ENCODE measurements around the gene RSPH10B2.
"Not testable (repeated sequence)": the region's sequence is repeated elsewhere in the genome, so short reads cannot be mapped to it uniquely, and the experiment has no call there.

The RSPH10B2 gene

DNA sequence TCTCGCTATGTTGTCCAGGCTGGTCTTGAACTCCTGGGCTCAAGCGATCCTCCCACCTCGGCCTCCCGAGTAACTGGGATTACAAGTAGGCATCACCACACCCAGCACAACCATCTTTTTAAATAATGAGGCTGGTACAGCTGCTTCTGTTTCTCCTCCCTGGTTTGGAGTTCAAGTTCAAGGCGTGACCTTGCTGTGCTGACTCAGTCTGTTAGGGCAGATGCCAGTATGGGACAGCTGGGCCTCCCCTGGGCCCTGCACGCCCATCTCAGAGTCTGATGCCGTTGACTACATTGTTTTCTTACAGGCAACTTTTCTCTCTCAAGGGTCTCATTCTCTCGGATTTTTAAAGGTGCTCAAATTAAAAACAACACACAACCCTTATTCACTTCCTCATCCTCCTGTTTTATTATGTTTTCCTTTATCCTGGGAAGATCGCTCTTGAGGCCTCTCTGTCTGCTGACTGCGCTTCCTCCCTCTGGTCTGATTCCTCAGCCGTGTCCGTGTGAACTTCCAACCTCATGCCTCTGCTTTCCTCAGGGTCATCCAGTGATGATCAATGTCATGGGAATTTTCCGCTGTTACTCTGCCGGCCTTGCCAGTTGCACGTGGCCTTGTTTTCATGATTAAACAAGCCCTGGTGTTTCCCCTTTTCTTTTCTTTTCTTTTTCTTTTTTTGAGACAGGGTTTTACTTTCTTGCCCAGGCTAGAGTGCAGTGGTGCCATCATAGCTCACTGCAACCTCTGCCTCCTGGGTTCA is 38.4 kb downstream of the RSPH10B2 start:
- DNase-seq, result not testable (repeated sequence)

DNA sequence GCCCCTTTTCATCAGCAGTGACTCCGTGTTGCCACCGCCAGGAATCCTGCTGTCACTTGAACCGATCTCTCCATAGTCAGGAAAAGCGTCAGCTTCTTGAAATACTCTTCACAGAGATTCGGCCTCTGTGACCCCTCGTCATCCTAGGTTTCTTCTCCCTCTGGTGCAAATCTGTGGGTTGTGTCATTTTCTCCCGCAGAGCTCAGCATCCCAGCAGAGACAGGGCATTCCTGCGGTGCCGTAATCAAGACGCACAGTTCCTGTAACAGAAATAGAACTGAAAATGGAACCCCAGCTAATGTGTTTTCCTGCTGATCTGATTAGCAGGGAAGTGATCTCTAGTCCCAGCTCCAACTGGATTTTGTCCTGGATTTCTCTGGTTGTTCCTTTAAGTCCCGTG is 40.4 kb downstream of the RSPH10B2 start:
- DNase-seq, result not testable (repeated sequence)

DNA sequence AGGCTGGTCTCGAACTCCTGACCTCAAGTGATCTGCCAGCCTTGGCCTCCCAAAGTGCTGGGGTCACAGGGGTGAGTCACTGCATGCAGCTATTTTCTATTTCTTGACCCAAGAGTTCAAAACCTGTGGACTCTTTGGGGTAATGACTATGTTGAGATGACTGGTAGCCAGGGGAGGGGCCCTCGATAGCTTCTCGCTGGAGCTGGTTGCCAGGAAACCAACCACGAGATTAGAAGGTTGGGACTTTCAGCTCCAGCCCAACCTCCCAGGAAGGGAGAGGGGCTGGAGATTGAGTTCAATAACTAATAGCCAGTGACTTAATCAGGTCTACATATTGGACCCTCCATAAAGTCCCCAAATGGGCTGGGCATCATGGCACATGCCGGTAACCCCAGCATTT is 43.3 kb downstream of the RSPH10B2 start:
- not testable (repeated sequence) for DNase-seq

DNA sequence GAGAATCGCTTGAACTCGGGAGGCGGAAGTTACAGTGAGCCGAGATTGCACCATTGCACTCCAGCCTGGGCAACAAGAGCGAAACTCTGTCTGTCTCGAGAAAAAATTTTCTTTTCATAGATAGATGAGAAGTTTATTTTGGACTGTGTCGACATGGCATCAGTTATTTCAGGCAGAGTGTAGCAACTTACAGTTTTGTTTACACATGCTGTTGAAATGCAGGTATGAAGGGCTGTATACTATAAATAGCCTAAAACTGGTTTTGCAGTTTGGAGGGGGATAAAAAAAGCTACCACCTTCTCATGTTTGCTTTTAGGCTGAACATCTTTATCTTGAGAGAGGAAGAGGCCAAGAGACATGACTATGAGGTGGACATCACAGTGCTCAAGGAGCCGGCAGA is 44.1 kb downstream of the RSPH10B2 start:
- not testable (repeated sequence) for DNase-seq

DNA sequence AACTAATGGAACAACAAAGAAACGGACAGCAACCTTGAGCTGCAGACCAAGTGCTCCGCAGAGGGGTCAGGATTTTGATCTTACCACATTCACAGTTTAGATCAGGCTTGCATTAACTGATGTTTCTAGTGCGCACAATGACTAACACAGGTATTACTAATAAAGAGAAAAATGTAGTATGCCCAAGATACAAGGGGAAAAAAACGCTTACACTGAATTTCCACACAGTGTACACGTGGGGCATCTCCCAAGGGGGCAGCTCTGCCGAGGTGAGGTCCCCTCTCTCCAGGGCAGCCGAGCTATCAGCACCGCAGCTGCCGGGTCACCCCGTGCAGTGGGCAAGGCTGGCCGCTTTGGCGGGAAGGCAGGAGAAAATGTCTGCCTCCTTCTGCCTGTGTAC is 46.0 kb downstream of the RSPH10B2 start:
- DNase-seq, result not testable (repeated sequence)

DNA sequence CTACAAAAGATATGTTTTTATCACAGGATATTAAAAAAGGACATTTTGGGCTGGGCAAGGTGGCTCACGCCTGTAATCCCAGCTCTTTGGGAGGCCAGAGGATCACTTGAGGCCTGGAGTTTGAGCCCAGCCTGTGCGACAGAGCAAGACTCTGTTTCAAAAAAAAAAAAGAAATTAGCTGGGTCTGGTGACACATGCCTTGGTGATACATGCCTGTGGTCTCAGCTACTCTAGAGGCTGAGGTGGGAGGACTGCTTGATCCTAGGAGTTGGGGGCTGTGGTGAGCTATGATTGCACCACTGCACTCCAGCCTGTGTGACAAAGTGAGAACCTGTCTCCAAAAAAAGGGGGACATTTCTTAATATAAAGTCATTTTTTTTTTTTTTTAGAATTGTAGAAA is 46.4 kb downstream of the RSPH10B2 start:
- not testable (repeated sequence) for DNase-seq

DNA sequence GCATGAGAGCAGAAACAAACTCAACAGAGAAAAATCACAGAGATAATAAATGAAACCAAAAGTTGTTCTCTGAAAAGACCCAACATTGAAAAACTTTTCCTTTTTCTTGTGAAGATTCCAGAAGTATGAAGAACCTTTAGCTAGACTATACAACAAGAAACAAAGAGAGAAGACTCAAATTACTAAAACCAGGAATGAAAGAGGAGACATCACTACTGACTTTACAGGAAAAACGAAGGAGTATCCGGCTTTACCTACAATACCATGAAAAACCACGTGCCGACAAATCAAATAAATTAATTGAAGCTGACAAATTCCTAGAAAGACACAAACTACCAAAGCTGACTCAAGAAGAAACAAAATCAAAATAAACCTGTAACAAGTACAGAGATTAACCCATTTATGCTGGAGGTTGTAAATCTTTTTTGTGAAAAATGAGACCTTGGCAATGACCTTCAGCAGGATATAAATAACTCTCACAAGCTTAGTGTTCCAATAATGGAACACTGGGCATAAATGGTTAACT is 53.6 kb downstream of the RSPH10B2 start:
- DNase-seq, result not testable (repeated sequence)

DNA sequence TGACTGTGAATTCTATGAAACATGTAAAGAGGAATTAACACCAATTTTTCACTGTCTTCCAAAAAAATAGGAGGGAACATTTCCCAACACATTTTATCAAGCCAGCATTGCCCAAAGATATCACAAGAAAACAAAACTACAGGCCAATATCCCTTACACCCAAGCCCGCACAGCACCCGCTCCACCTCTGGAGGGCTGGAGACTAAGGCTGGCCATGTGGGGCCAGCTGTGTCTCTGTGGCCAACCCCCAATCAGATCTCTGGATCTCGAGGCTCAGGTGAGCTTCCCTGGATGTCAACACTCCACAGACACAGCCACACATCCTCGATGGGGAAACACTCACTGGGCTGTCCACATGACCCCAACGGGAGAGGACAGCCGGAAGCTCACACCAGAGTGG is 54.1 kb downstream of the RSPH10B2 start:
- DNase-seq, result not testable (repeated sequence)

DNA sequence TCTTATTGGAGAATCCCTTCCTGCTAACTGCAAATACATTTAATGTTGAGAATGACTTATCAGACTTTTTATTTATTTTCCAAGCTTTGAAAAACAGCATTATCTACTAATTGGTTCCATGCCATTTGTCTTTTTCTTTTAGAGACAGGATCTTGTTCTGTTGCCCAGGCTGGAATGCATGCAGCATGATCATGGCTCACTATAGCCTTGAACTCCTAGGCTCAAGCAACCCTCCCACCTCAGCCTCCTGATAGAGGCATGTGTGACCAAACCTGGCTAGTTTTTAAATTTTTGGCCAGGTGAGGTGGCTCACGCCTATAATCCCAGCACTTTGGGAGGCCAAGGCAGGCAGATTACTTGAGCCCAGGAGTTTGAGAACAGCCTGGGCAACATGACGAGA is 59.1 kb downstream of the RSPH10B2 start:
- not testable (repeated sequence) for DNase-seq

DNA sequence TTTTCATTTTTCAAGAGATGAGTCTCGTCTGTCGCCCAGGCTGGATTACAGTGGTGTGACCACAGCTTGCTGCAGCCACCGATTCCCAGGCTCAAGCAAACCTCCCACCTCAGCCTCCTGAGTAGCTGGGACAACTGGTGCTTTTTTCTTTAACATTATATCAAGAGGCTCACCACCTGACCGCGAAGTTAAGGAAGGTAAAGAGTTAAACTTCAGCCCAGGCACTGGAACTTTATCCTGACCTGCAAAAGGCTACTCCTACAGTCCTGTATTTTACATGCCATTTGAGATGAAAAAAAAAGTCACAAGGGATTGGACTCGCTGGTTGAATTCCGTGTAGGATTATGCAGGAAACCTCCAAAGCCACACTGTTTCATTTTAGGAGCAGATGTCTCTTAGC is 61.6 kb downstream of the RSPH10B2 start:
- not testable (repeated sequence) for DNase-seq

DNA sequence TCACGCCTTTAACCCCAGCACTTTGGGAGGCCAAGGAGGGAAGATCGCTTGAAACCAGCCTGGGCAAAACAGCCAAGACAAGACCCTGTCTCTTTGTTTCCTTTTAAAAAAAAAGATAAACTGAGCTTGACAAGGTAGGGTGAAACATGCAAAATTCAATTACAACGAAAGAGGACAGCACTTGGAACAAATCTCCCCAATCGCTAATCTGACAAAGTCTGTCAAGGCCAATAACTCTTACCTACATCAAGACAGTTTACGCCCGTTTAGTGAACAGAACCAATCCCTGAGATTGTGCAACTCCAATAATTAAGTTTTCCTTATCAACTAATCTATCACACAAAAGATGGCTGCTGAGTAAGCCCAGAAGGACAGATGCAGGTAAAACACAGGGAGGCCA is 67.7 kb downstream of the RSPH10B2 start:
- not testable (repeated sequence) for DNase-seq

DNA sequence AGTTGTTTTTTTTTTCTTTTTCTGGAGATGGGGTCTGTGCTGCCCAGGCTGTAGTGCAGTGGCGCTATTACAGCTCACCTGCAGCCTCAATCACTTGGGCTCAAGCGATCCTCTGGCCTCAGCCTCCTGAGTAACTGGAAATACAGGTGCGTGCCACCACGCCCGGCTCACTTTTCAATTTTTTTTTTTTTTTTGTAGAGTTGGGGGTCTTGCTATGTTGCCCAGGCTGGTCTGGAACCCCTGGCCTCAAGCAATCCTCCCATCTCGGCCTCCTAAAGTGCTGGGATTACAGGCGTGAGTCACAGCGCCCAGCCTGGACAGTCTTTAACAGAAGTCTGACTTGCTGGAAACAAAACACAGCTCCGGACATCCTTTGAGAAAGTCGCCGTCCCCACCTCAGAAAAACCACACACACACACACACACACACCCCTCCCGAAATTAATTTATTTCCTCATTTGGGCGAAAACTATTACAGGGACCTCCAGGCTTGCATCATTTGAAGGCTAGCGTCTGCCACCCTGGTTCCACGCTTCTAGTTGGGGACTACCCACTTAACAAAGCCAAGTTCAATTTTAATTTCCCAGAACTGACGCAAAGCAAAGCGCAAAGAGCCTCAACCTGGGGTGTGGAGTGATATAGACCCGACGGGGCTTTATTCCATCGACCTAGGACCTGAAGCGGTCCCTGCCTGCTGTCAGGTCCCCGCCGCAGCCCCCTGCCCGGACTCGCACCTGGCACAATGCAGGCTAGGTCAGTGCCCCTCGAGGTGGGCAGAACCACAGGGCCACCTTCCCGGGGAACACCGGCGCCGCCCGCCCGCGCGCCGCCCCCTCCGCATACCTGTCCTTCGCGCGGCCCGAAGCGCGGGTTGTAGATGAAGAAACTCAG is 71.6 kb downstream of the RSPH10B2 start:
- not testable (repeated sequence) for DNase-seq

DNA sequence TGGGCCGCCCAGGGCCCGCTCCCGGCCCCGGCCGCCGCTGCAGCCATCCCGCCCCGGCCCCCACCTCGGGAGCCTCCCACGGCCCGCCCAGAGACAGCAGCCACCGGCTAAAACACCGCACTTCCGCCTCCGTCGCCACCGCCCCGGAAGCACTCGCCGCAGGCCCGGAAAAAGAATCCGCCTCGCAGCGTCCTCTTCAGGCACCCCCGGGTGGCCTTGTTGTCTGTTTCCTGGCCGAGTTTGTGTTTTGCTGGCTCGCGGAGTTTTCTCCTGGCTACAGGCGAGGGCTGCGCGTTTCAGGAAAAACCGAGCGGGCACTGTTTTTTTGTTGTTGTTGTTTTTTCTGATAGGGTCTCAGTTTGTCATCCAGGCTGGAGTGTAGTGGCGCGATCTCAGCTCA is 72.2 kb downstream of the RSPH10B2 start, which contains the start of gene CCZ1B:
CCZ1B (minus strand) TSS at position 125 of the 400 bp plus-strand sequence; CDS start at position 47, 78 bp downstream.
- DNase-seq, result peak; percentile 81

DNA sequence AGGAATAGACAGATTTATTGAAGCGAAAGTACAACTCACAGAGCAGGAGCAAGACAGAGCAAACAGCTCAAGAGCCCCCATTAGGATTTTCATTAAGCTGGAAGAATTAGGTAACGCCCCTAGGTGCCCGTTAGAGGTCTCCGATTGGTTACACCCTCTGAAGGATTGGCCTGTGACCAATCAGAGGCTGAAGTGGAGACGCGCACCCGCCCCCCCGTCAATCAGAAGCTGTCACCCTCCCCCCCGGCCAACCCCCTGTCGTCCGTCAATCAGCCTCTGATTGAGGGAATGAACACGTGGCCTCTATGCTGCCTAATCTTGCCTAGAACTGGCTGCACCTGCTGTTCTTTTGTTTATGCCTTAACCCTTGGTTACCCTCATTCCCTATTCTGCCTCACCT is 73.3 kb downstream of the RSPH10B2 start:
- not testable (repeated sequence) for DNase-seq

DNA sequence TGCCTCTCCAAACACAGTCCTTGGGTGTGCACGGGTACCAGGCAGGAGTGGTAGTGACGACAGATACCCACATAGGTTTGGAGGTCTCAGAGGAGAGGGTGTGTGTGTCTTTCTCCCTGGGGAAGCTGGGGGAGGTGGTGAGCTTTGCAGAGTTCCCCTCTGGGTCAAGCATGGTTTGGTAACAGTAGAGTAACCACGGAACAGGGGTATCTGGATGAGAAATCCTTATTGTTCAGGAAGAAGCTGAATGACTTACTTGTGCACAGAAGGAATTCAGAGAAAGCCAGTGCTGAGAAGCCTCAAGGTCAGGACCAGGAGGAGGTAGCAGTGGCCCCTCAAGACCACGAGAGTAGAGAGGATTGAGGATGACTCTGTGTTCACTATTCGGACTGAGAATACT is 75.7 kb downstream of the RSPH10B2 start:
- not testable (repeated sequence) for DNase-seq

DNA sequence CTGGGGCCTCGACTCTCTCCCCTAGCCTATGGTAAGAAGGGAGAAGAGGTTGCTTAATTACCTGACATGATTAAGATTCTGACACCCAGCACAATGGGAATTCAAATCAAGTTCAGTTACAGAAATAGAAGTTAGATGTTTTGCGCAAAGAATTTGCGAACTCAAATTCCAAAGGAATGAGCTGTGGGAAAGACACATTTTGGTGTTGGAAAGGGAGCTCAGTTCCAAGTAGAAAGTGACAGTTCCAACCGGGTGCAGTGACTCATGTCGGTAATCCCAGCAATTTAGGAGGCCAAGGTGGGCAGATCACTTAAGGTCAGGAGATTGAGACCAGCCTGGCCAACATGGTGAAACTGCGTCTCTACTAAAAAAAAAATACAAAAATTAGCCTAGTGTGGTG is 76.1 kb downstream of the RSPH10B2 start:
- DNase-seq, result not testable (repeated sequence)

DNA sequence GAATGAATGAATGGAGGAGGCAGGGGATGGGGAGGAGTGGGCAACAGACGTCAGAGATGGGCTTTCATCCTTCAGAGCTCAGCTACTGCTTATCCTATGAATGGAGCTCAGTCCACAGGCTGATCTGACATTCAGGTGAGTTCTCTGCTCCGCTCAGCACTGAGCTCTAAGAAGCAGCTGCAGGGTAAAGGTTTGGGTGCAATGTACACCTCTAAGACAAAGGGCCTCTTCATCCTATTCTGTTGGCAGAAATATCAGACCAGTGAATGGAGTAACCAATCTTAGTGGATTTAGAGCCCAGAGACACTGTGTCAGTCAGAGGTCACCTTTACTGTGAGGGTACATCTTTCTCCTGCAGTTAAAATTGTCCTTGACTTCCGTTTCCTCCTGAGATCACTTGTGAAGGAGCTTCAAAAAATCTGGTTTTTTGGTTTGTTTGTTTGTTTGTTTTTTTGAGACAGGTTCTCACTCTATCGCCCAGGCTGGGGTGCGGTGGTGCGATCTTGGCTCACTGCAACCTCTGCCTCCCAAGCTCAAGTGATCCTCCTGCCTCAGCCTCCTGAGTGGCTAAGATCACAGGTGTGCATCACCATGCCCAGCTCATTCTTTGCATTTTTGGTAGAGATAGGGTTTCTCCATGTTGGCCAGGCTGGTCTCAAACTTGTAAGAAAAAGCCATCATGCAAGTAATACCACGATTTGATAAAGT is 77.3 kb downstream of the RSPH10B2 start:
- DNase-seq, result no peak

DNA sequence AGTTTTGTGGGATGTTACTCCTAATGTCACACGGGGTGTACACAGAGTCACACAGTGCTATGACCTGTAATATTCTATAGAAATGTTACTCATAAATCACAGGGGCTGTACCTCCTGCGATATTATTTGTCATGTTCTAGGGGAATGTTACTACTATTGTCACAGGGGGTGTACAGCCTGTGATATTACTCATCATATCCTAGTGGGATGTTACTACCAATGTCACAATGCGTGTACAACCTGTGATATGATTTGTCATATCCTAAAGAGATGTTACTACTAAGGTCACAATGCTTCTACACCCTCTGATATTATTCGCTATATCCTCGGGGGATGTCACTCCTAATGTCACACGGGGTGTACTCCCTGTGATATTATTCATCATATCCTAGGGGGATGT is 79.7 kb downstream of the RSPH10B2 start:
- DNase-seq, result no peak

DNA sequence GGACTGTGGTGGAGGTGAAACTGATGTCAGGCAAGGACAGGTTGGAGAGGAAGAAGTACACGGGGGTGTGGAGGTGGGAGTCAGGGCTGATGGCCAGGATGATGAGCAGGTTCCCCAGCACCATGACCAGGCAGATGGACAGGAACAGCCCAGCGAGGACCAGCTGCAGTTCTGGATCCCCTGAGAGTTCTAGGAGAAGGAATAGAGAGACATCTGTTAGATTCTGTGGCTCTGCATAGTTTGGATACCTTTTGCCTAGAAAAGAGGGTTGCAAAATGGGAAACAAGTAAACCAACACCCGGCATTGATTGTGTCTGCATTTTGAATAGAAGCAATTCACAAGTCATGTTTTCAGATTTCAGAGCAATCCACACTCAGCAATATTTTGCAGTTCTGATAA is 81.6 kb downstream of the RSPH10B2 start:
- not testable (repeated sequence) for DNase-seq

DNA sequence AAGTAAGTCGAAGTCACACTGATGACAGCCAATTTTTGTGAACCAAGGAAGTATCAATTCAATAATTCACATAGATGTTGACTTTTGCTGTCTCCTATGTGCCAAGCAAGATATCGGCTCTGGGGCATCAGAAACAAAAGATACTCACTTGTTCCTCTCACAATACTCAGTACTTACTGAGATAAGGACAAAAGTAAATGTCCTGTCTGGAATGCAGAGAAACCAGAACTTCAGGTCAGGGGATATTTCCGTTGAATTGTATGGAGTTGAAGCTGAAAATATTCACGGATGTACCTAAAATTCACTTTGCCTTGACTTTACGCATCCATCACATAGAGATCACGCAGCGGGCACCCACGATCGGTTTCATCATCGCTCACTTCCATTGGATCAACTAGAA is 83.2 kb downstream of the RSPH10B2 start:
- not testable (repeated sequence) for DNase-seq

DNA sequence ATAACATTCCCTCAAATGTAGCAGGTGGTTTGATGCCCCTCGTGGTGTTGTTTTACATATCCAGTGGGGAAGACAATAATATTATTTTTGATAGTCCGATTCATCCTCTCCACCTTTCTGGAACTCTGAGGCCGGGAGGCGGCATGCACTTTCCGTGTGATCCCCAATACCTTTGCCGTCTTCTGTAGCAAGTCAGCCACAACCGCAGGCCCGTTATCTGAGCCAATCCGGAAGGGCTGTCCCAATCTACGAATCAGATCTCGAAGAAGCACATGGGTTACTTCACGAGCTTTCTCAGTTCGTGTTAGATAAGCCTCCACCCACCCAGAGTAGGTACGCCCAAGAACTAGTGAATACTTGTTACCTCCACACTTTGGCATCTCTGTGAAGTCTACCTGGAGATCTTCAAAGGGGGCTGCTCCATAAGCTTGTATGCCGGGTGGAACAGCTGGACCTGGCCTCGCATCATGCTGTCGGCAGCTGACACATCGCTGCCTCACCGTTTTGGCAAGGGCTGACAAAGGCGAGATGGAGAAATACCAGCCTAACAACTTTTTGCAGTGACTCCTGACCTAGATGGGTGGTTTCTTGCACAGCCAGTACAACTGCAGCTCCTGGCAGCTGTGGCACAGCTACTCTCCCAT is 88.5 kb downstream of the RSPH10B2 start:
- DNase-seq, result not testable (repeated sequence)

DNA sequence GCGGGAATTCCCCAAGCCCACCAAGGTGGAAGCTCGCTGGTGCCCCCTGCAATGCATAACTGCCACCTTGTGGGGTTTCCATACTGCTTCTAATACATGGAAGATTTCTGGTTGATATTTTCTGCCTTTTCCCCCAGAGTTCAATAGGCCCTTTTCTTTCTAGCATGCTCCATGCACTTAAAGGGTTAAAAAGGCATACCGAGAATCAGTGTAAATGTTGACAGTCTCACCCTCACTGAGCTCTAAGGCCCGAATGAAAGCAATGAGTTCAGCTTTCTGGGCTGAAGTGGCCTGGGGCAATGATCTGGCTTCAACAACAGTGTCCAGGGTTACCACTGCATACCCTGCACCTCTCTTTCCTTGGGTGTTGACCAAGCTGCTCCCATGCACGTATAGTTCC is 89.2 kb downstream of the RSPH10B2 start:
- DNase-seq, result not testable (repeated sequence)

Data from activated CD4-positive, alpha-beta T cell treated with anti-CD3 and anti-CD28 coated beads for 4 hours (primary cell).